Upper lobe of left lung (tissue), 4 donors: ENCODE measurements around the gene TLL1.

Experiments used
- EP300 ChIP-seq, 4 donors: sonication (generic); formaldehyde crosslinking; IDR thresholded peaks; one replicate each; pipeline ENCODE4 v1.5.1; 2017; ENCODE audit warnings: antibody characterized with exemption in 4 of 4, control low read depth in 2 of 4
- POLR2A ChIP-seq, 4 donors: fragments of 450-650 bp; IDR thresholded peaks; one replicate each; pipeline ENCODE4 v1.5.1; 2016 to 2017; ENCODE audit warnings: antibody characterized with exemption in 4 of 4, mild to moderate bottlenecking in 2 of 4
- POLR2AphosphoS5 ChIP-seq, 2 donors: sonication (generic); formaldehyde crosslinking; IDR thresholded peaks; one replicate each; pipeline ENCODE4 v1.5.1; 2017; ENCODE audit warnings: antibody characterized with exemption in 2 of 2
- TF ChIP-seq, protein P1 (sequence below), 6 experiments: fragments of 450-650 bp in 4 of 6; fragments of 200-600 bp in 2 of 6; sonication (generic) in 2 of 6; IDR thresholded peaks; one replicate each; pipeline ENCODE4 v1.5.1; 2016 to 2019; ENCODE audit warnings: antibody characterized with exemption in 6 of 6

DNA sequence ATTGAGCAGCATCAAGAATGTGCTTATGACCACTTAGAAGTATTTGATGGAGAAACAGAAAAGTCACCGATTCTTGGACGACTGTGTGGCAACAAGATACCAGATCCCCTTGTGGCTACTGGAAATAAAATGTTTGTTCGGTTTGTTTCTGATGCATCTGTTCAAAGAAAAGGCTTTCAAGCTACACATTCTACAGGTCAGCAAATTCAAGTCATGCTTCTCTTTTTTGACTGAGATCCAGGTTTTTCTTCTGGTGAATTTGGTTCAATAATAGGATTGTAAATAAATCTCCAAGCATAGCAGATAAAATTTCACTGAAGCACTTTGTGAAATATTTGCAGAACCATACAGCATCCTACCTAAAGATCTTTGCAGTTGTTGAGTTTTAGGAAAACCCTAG, 218.1 kb downstream of the TLL1 start:
- TF ChIP-seq EP300 (IDR thresholded peaks at IDR 0.05) (no peak), POLR2AphosphoS5 (IDR thresholded peaks at IDR 0.05) (no peak), POLR2A (IDR thresholded peaks at IDR 0.05) (no peak)
- TF ChIP-seq, protein P1, sequence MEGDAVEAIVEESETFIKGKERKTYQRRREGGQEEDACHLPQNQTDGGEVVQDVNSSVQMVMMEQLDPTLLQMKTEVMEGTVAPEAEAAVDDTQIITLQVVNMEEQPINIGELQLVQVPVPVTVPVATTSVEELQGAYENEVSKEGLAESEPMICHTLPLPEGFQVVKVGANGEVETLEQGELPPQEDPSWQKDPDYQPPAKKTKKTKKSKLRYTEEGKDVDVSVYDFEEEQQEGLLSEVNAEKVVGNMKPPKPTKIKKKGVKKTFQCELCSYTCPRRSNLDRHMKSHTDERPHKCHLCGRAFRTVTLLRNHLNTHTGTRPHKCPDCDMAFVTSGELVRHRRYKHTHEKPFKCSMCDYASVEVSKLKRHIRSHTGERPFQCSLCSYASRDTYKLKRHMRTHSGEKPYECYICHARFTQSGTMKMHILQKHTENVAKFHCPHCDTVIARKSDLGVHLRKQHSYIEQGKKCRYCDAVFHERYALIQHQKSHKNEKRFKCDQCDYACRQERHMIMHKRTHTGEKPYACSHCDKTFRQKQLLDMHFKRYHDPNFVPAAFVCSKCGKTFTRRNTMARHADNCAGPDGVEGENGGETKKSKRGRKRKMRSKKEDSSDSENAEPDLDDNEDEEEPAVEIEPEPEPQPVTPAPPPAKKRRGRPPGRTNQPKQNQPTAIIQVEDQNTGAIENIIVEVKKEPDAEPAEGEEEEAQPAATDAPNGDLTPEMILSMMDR (IDR thresholded peaks at IDR 0.05), result no peak
